ES-I3 (cell line): ENCODE results near the gene MYO10.

ENCODE experiments used
- H3K36me3 ChIP-seq: 2 replicates; pipeline ENCODE4 v1.6.1; 2013; ENCODE audit warnings: mild to moderate bottlenecking, low read length, control low read depth, moderate library complexity; ENCODE audit not compliant: insufficient read depth
- H3K4me1 ChIP-seq: 2 replicates; pipeline ENCODE4 v1.6.1; 2013; ENCODE audit warnings: mild to moderate bottlenecking, control low read depth, low read length; ENCODE audit not compliant: insufficient read depth
- H3K9ac ChIP-seq: 2 replicates; pipeline ENCODE4 v1.6.1; 2013; ENCODE audit warnings: low read depth, mild to moderate bottlenecking, low read length, moderate library complexity
- H3K9me3 ChIP-seq: 2 replicates; pipeline ENCODE4 v1.6.1; 2013; ENCODE audit warnings: mild to moderate bottlenecking, low read length, moderate library complexity; ENCODE audit not compliant: control insufficient read depth, insufficient read depth

MYO10 gene

GRCh38 chr5:16932401-16932800, 3.7 kb downstream of the MYO10 start:
- Histone ChIP-seq H3K9me3 (no peaks in the 10 kb centered on the region), H3K36me3 (no peaks in the 10 kb centered on the region), H3K4me1 (peaks cover 22% of the 10 kb centered on the region), H3K9ac (no peak overlapping the region)

- H3K9ac ChIP-seq, result no peak overlapping the region
- H3K36me3 ChIP-seq, result no peaks in the 10 kb centered on the region
- no peaks in the 10 kb centered on the region for H3K9me3 ChIP-seq
- H3K4me1 ChIP-seq, result peaks cover 17% of the 10 kb centered on the region
Observed at GRCh38 chr5:16931334-16932110, 4.6 kb downstream of the MYO10 start.

DNA sequence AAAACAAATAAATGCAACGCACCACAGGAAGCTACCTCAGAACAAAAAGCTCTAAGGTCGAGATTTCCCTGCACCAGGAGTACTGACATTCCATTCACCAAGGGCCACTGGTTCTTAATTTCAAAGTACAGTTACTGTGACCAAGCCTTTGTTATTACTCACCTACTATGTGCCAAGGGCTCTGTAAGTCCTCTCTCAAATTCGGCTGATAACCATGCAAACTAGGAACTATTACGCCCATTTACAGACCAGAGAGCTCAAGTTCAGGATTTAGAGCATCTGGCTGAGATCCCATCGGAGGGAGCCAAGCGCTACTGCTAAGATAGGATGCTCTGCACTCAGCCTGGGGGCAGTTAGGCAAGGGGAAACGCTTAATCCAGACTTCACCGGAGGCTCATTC, 5.6 kb downstream of the MYO10 start:
- Histone ChIP-seq H3K4me1 (peaks cover 17% of the 10 kb centered on the region), H3K9ac (no peak overlapping the region), H3K9me3 (no peaks in the 10 kb centered on the region), H3K36me3 (no peaks in the 10 kb centered on the region)

- Histone ChIP-seq H3K4me1 (peaks cover 17% of the 10 kb centered on the region), H3K36me3 (no peaks in the 10 kb centered on the region), H3K9ac (no peak overlapping the region), H3K9me3 (no peaks in the 10 kb centered on the region)
Observed at GRCh38 chr5:16929831-16930230, 6.3 kb downstream of the MYO10 start.

DNA sequence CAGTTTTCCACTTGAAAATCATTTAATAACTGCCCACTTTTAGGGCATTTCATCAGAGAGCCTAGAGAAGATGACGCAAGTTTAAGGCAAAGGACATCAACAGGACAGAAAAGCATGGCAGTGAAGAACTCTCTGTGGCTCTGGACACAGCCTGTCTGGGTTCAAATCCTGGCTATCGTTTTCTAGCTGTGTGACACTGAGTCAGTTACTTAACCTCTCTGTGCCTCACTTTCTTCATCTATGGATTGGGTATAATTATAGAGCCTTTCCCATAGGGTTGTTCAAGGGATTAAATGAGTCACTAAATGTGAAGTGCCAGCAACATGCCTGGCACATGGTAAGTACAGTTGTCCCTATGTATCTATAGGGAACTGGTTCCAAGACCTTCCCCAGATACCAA, 6.7 kb downstream of the MYO10 start:
- peaks cover 17% of the 10 kb centered on the region for H3K4me1 ChIP-seq
- H3K9ac ChIP-seq, result no peak overlapping the region
- no peaks in the 10 kb centered on the region for H3K36me3 ChIP-seq
- H3K9me3 ChIP-seq, result no peaks in the 10 kb centered on the region

DNA sequence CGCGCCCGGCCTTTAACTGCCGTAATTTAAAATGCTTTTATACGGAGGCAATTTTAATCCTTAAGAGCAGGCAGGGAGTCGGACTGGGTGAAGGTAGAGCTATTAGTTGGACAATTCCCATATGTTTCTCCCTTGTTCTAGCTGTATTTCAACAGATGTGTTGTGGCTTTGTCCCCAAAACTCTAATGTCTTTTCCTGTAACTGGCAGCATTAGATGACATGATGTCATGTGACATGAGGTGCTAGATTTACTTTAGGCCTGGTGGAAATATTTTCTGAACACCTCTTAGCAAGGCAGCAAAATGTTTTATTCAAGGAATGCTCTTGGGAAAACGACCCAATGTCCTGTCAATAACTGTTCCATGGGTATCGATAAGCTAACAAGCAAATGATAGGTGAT, 8.5 kb downstream of the MYO10 start:
- Histone ChIP-seq H3K9me3 (no peaks in the 10 kb centered on the region), H3K36me3 (no peaks in the 10 kb centered on the region), H3K4me1 (peaks cover 9% of the 10 kb centered on the region), H3K9ac (no peak overlapping the region)

GRCh38 chr5:16926417-16926816, 9.7 kb downstream of the MYO10 start:
- Histone ChIP-seq H3K36me3 (no peaks in the 10 kb centered on the region), H3K9me3 (no peaks in the 10 kb centered on the region), H3K9ac (no peak overlapping the region), H3K4me1 (peaks cover 7% of the 10 kb centered on the region)

DNA sequence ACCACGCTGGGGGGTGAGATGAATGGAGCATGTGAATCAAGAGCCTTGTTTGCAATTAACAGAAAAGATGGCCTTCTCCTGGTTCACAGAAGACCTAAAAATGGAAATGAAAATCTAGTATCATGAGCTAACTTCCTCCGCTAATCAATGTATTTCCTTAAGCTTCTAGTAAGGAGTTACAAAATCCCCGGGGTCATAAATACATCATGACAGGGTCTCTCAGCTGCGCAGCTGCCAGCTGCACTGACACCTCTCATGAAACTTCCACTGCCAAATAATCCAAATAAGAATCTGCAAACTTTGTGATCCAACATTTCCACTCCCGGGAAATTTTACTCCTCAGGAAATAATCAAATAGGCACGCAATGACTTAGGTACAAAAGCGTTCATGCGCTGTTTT, 11.9 kb downstream of the MYO10 start:
- no peaks in the 10 kb centered on the region for H3K4me1 ChIP-seq
- no peaks in the 10 kb centered on the region for H3K36me3 ChIP-seq
- H3K9ac ChIP-seq, result no peak overlapping the region
- H3K9me3 ChIP-seq, result no peaks in the 10 kb centered on the region

DNA sequence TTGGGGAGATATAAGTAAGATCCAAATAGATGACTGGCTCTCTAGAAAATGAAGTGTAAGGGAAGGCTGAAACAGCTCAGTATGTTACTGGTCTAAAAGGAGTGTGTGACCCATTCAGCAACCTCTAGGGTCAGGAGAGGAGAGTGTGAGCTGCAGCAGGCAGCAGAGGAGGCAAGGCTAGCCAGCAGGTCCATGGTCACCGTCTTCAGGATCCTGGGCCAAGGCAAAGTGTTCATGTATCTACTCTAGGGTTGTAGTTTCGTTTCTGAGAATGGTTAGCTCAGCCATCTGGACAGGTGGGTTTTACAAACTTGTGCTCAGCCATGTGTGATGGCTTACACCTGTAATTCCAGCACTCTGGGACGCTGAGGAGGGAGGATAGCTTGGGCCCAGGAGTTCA, 13.7 kb downstream of the MYO10 start:
- no peaks in the 10 kb centered on the region for H3K4me1 ChIP-seq
- H3K9me3 ChIP-seq, result no peaks in the 10 kb centered on the region
- no peak overlapping the region for H3K9ac ChIP-seq
- H3K36me3 ChIP-seq, result no peaks in the 10 kb centered on the region

DNA sequence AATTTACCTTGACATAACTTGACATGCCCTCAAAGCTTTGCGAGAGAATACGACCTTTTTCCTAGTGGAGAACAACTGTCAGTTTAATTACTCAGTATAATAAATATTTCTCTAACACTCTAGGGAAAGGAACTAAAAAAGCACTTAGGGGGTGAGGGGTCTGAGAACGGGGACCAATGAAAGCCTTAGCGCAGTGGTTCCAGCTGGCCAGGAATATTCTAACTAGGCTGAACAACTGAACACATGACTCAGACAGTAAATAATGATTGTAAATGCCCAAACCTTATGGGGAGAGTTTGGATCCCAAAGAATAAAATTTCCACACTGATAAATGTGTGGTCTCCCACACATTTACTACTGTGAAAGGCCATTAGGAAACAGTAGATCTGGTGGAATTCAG, 14.9 kb downstream of the MYO10 start:
- H3K9me3 ChIP-seq, result no peaks in the 10 kb centered on the region
- H3K4me1 ChIP-seq, result peaks cover 7% of the 10 kb centered on the region; the same call in 1 of the 2 replicates
- no peaks in the 10 kb centered on the region for H3K36me3 ChIP-seq
- H3K9ac ChIP-seq, result no peak overlapping the region

GRCh38 chr5:16920109-16920816, 15.8 kb downstream of the MYO10 start:
- no peaks in the 10 kb centered on the region for H3K36me3 ChIP-seq
- H3K9ac ChIP-seq, result no peak overlapping the region
- peaks cover 10% of the 10 kb centered on the region; the same call in 1 of the 2 replicates for H3K4me1 ChIP-seq
- no peaks in the 10 kb centered on the region for H3K9me3 ChIP-seq

DNA sequence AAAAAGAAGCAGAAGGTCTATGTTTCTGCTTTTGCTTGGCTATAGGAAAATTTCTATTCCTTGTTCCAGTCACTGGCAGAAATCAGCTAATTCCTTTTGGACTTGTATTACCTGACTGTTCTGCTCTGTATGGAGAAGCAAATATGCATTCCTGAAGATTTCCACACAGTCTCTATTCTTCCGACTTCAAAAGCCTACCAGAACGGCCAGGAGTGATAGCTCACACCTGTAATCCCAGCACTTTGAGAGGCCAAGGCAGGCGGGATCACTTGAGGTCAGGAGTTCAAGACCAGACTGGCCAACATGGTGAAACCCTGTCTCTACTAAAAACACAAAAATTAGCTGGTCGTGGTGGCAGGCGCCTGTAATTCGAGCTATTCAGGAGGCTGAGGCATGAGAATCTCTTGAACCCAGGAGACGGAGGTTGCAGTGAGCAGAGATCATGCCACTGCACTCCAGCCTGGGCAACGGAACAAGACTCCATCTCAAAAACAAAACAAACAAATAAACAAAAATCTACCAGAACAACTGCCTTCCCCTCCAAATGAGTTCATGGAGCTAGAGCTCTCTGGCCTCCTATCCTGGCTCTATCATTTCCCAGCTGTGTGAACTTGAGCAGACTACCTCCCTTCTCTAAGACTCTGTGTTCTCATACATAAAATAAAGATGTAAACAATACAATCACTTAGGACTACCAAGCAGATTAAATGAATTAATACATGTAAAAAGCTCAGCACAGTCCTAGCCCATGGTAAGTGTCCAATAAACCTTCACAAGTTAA, 17.0 kb downstream of the MYO10 start:
- H3K9ac ChIP-seq, result no peak overlapping the region
- H3K9me3 ChIP-seq, result no peaks in the 10 kb centered on the region
- no peaks in the 10 kb centered on the region for H3K36me3 ChIP-seq
- H3K4me1 ChIP-seq, result peaks cover 10% of the 10 kb centered on the region; the same call in 1 of the 2 replicates

DNA sequence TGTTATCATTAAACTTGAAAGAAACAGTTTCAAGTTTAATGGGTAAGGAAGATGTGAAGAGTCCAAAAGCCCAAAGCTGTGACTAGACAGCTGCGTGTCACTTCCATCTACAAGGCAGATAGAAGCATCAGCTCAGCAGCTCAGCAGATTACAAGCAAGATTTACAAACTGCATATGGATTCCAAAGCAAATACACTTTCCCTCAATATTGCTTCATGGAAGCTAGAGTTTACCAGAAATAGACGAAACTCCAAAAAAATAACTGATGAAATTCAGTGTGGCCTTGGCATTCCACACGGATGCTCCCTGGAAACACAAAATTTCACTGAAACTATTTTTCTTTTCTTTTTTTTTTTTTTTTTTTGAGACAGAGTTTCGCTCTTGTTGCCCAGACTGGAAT, 17.9 kb downstream of the MYO10 start:
- H3K4me1 ChIP-seq, result peaks cover 10% of the 10 kb centered on the region; the same call in 1 of the 2 replicates
- H3K9me3 ChIP-seq, result no peaks in the 10 kb centered on the region

DNA sequence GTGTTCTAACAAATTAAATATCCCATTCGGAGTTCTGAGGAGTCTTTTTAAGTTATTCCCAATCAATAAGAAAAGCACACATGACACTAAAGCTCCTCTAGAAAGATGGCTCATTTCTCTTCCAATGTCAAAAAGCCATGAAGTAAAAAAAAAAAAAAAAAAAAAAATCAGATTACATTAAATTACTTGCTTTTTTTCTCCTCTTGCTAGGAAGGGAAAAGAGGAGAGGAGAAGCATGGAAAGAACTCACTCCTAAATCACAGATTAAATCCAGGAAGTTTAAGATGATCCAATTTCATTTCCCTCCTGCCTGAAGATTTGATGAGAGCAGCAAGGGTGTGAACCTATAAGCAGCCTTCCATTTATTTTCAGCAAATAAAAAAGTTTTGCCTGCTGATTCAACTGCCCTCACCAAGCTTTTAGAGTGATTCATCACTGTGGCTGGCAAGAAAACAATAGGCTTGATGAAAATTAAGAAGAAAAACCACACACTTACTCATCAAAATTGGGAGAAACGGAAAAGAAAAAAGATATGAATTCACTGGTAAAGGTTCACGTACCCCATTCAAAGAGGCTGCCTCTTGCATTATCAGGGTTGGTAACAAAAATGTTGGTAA, 19.7 kb downstream of the MYO10 start:
- Histone ChIP-seq H3K9ac (no peak overlapping the region), H3K36me3 (no peaks in the 10 kb centered on the region), H3K4me1 (peaks cover 10% of the 10 kb centered on the region; the same call in 1 of the 2 replicates), H3K9me3 (no peaks in the 10 kb centered on the region)

More for the DNA sequence above, 17.9 kb downstream of the MYO10 start:
- no peak overlapping the region for H3K9ac ChIP-seq
- H3K36me3 ChIP-seq, result no peaks in the 10 kb centered on the region
